ENCODE data around the gene TSEN54. TPM values are rescaled to one million over a fixed set of nuclear protein-coding genes. Genes with fewer than 3 reads are reported as not detected.

TSEN54 gene
- polyA plus RNA-seq, 1 donor (not counting 4 experiments of a cell fraction or from before 2014, with no cell fraction given) = 24.1 TPM

- DNase-seq (ENCODE audit: low read depth, low spot score) (no peak), FAIRE-seq (no peak)
- H3K9me1 ChIP-seq (ENCODE audit: control insufficient read depth, extremely low read depth, insufficient read depth, low read length) = no peaks in the 10 kb centered on the region
- no peak overlapping the region for H3K4me3 ChIP-seq (ENCODE audit: control insufficient read depth in 2 of 3, extremely low read depth in 1 of 3, insufficient read depth in 2 of 3, low read depth in 1 of 3, low read length in 3 of 3)
- no peaks in the 10 kb centered on the region for H3K4me1 ChIP-seq (ENCODE audit: control insufficient read depth, extremely low read depth, insufficient read depth, low read length)
- H3K4me2 ChIP-seq (ENCODE audit: control insufficient read depth, extremely low read depth, insufficient read depth, low read depth, low read length) = no peak overlapping the region
- no peaks in the 10 kb centered on the region for H3K79me2 ChIP-seq (ENCODE audit: control insufficient read depth, insufficient read depth, low read length)
- no peak for TF ChIP-seq EZH2 (IDR thresholded peaks at IDR 0.05; ENCODE audit: low read length)
- no peak for TF ChIP-seq CTCF (optimal IDR thresholded peaks at IDR 0.05 in 1 of 3, IDR thresholded peaks at IDR 0.05 in 1 of 3, conservative IDR thresholded peaks at IDR 0.05 in 1 of 3; ENCODE audit: extremely low read depth in 1 of 3, insufficient read depth in 2 of 3, low read length in 3 of 3)
- H3K27me3 ChIP-seq (ENCODE audit: control insufficient read depth, extremely low read depth, insufficient read depth, low read length) = no peaks in the 10 kb centered on the region
- dilution Hi-C loops (cut with MboI; ENCODE audit: extremely low pct_ligation_motif_present, low sequenced_read_pairs) = no loop called here
- peaks cover 4 to 6% of the 10 kb centered on the region in 2 experiments for H3K36me3 ChIP-seq (ENCODE audit: control insufficient read depth in 2 of 2, extremely low read depth in 1 of 2, insufficient read depth in 2 of 2, low read length in 2 of 2)
- H3K27ac ChIP-seq (ENCODE audit: control insufficient read depth, insufficient read depth, low read length) = no peak overlapping the region
- no peak overlapping the region for H3K9ac ChIP-seq (ENCODE audit: control insufficient read depth, extremely low read depth, insufficient read depth, low read length)
- H4K20me1 ChIP-seq (ENCODE audit: control insufficient read depth, extremely low read depth, insufficient read depth, low read length) = no peaks in the 10 kb centered on the region
- H2AFZ ChIP-seq (ENCODE audit: control insufficient read depth, low read length) = no peak overlapping the region
- no peaks in the 10 kb centered on the region for H3K9me3 ChIP-seq (ENCODE audit: control insufficient read depth, low read depth, low read length)
These were observed 27.4 kb upstream of the TSEN54 start for GRCh38 chr17:75488693-75489510.

- Histone ChIP-seq H3K27me3 (ENCODE audit: control insufficient read depth, extremely low read depth, insufficient read depth, low read length) (no peaks in the 10 kb centered on the region), H3K9me1 (ENCODE audit: control insufficient read depth, extremely low read depth, insufficient read depth, low read length) (no peaks in the 10 kb centered on the region), H3K36me3 (ENCODE audit: control insufficient read depth in 2 of 2, extremely low read depth in 1 of 2, insufficient read depth in 2 of 2, low read length in 2 of 2) (peaks cover 4 to 6% of the 10 kb centered on the region in 2 experiments), H3K4me2 (ENCODE audit: control insufficient read depth, extremely low read depth, insufficient read depth, low read depth, low read length) (no peak overlapping the region), H3K4me1 (ENCODE audit: control insufficient read depth, extremely low read depth, insufficient read depth, low read length) (no peaks in the 10 kb centered on the region), H3K27ac (ENCODE audit: control insufficient read depth, insufficient read depth, low read length) (no peak overlapping the region), H3K9me3 (ENCODE audit: control insufficient read depth, low read depth, low read length) (no peaks in the 10 kb centered on the region), H2AFZ (ENCODE audit: control insufficient read depth, low read length) (no peak overlapping the region), H3K79me2 (ENCODE audit: control insufficient read depth, insufficient read depth, low read length) (no peaks in the 10 kb centered on the region), H3K4me3 (ENCODE audit: control insufficient read depth in 2 of 3, extremely low read depth in 1 of 3, insufficient read depth in 2 of 3, low read depth in 1 of 3, low read length in 3 of 3) (no peak overlapping the region), H4K20me1 (ENCODE audit: control insufficient read depth, extremely low read depth, insufficient read depth, low read length) (no peaks in the 10 kb centered on the region), H3K9ac (ENCODE audit: control insufficient read depth, extremely low read depth, insufficient read depth, low read length) (no peak overlapping the region)
- TF ChIP-seq EZH2 (IDR thresholded peaks at IDR 0.05; ENCODE audit: low read length) = no peak
- TF ChIP-seq CTCF (optimal IDR thresholded peaks at IDR 0.05 in 1 of 3, IDR thresholded peaks at IDR 0.05 in 1 of 3, conservative IDR thresholded peaks at IDR 0.05 in 1 of 3; ENCODE audit: extremely low read depth in 1 of 3, insufficient read depth in 2 of 3, low read length in 3 of 3) = no peak
- FAIRE-seq (no peak), DNase-seq (ENCODE audit: low read depth, low spot score) (no peak)
- dilution Hi-C loops (cut with MboI; ENCODE audit: extremely low pct_ligation_motif_present, low sequenced_read_pairs) = no loop called here
These were observed 26.8 kb upstream of the TSEN54 start for GRCh38 chr17:75489511-75489955.

Data from keratinocyte (primary cell).